HepG2 (cell line): ENCODE data around the gene RPL22L1. TPM values are rescaled to one million over a fixed set of nuclear protein-coding genes. Genes with fewer than 3 reads are reported as not detected.
A peak's percentile ranks its signal among the peaks of the same experiment; 100 is the strongest.

Experiments used
- CEBPZ ChIP-seq: IDR thresholded peaks from 2 replicates; pipeline ENCODE4 v1.6.1; 2012; ENCODE audit warnings: low read length, improper control_type of control experiment
- CREBL2 ChIP-seq: sonication (generic); formaldehyde crosslinking; IDR thresholded peaks from 2 replicates; pipeline ENCODE4 v1.8.1; 2023; ENCODE audit warnings: missing genetic modification reagents, mild to moderate bottlenecking, borderline replicate concordance
- HNRNPH1 ChIP-seq: fragments of 200-400 bp; formaldehyde crosslinking; optimal IDR thresholded peaks from 2 replicates; pipeline ENCODE3; 2017; ENCODE audit warnings: mild to moderate bottlenecking, low read depth, low read length
- JUN ChIP-seq: sonication (generic); formaldehyde crosslinking; IDR thresholded peaks from 2 replicates; pipeline ENCODE4 v1.4.0; 2020; ENCODE audit warnings: mild to moderate bottlenecking, missing genetic modification reagents
- JUNB ChIP-seq: sonication (generic); formaldehyde crosslinking; IDR thresholded peaks from 2 replicates; pipeline ENCODE4 v1.8.0; 2022; ENCODE audit warnings: missing genetic modification reagents, mild to moderate bottlenecking, borderline replicate concordance
- MZF1 ChIP-seq: sonication (generic); formaldehyde crosslinking; IDR thresholded peaks from 2 replicates; pipeline ENCODE4 v1.8.1; 2023; ENCODE audit warnings: mild to moderate bottlenecking, missing genetic modification reagents, borderline replicate concordance
- NFIB ChIP-seq: sonication (generic); formaldehyde crosslinking; IDR thresholded peaks from 2 replicates; pipeline ENCODE4 v1.9.0; 2021; ENCODE audit warnings: missing genetic modification reagents, mild to moderate bottlenecking, borderline replicate concordance
- PAF1 ChIP-seq: IDR thresholded peaks from 2 replicates; pipeline ENCODE4 v1.6.1; 2016; ENCODE audit warnings: missing genetic modification reagents, missing compliant biosample characterization
- REL ChIP-seq: sonication (generic); formaldehyde crosslinking; conservative IDR thresholded peaks from 2 replicates; pipeline ENCODE4 v1.8.0; 2022; ENCODE audit warnings: mild to moderate bottlenecking, missing genetic modification reagents, moderate library complexity
- SETDB1 ChIP-seq: sonication (generic); formaldehyde crosslinking; IDR thresholded peaks from 2 replicates; pipeline ENCODE4 v1.5.1; 2020; ENCODE audit warnings: missing genetic modification reagents, mild to moderate bottlenecking, borderline replicate concordance
- TCF7L2 ChIP-seq: IDR thresholded peaks from 2 replicates; pipeline ENCODE4 v1.6.1; 2011; ENCODE audit warnings: mild to moderate bottlenecking, low read depth, low read length, moderate library complexity
- ZBTB8A ChIP-seq: sonication (generic); formaldehyde crosslinking; IDR thresholded peaks from 2 replicates; pipeline ENCODE4 v1.4.0; 2020; ENCODE audit warnings: mild to moderate bottlenecking, low read depth, missing genetic modification reagents, borderline replicate concordance
- ZNF251 ChIP-seq: sonication (generic); formaldehyde crosslinking; IDR thresholded peaks from 2 replicates; pipeline ENCODE4 v1.9.0; 2021; ENCODE audit warnings: mild to moderate bottlenecking, missing genetic modification reagents
- ZNF296 ChIP-seq: sonication (generic); formaldehyde crosslinking; conservative IDR thresholded peaks from 2 replicates; pipeline ENCODE4 v1.5.0; 2020; ENCODE audit warnings: mild to moderate bottlenecking, missing genetic modification reagents
- ZNF414 ChIP-seq: sonication (generic); formaldehyde crosslinking; IDR thresholded peaks from 2 replicates; pipeline ENCODE4 v1.5.0; 2020; ENCODE audit warnings: missing genetic modification reagents
- ZNF646 ChIP-seq: sonication (generic); formaldehyde crosslinking; IDR thresholded peaks from 2 replicates; pipeline ENCODE4 v1.9.0; 2021; ENCODE audit warnings: mild to moderate bottlenecking, missing genetic modification reagents
- polyA plus RNA-seq, 8 experiments: library from polyadenylated mRNA; depleted of rRNA in 3 of 8; stranded (reverse) in 7 of 8; unstranded in 1 of 8; fragments of >200 nt; fragmentation: Illumina TruSeq in 4 of 8; extraction: Trizol in 4 of 8; gene quantifications; 2 replicates each; pipeline versions ENCODE4 v1.2.1 to v1.2.3, GENCODE V29; 2011 to 2016; ENCODE audit warnings: low read depth in 4 of 8, missing spikeins in 1 of 8, mixed read lengths in 1 of 8; ENCODE audit not compliant: insufficient read depth in 1 of 8
- total RNA-seq, 5 experiments: library from RNA; depleted of rRNA; stranded (reverse); fragments of >200 nt; fragmentation: Illumina TruSeq; extraction: Trizol; gene quantifications; 2 replicates each; pipeline ENCODE4 v1.2.3, GENCODE V29; 2016; ENCODE audit warnings: low read depth in 1 of 5

The RPL22L1 gene
- total and polyA plus RNA-seq, 2 of the 13 experiments (the other 11 are each of a cell fraction or from before 2014, with no cell fraction given), result 42.7 to 152 TPM

GRCh38 chr3:170869645-170870593 lies at the start of gene RPL22L1 (continued):
- TF ChIP-seq PAF1 (no peak), ZNF646 (CRISPR knock-in tag) (no peak), CEBPZ (no peak), JUN (CRISPR knock-in tag) (no peak; the same call in 1 of the 2 replicates), ZNF414 (peak; percentile 86), ZNF251 (no peak), NFIB (CRISPR knock-in tag) (no peak), SETDB1 (CRISPR knock-in tag) (no peak), HNRNPH1 (peak; percentile 24), REL (CRISPR knock-in tag) (peak; percentile 36; the same call in 1 of the 2 replicates), JUNB (CRISPR knock-in tag) (no peak), ZBTB8A (CRISPR knock-in tag) (no peak), ZNF296 (0 out of 2 replicates have a peak, but pooled peaks have one; percentile 58), TCF7L2 (no peak), MZF1 (CRISPR knock-in tag) (no peak), CREBL2 (no peak)
